Adrenal gland (tissue), 5 donors: ENCODE results near the gene STK39.

Source experiments
- POLR2A ChIP-seq, 2 donors: fragments of 450-650 bp; IDR thresholded peaks; one replicate each; pipeline ENCODE4 v1.6.1; 2017; ENCODE audit warnings: antibody characterized with exemption in 2 of 2, mild to moderate bottlenecking in 2 of 2, moderate library complexity in 1 of 2
- TF ChIP-seq, protein P1 (sequence below), 6 experiments: fragments of 450-650 bp in 4 of 6; fragments of 200-600 bp in 2 of 6; sonication (generic) in 1 of 6; IDR thresholded peaks; 1 replicate in 5 of 6; 2 replicates in 1 of 6; pipeline versions ENCODE4 v1.5.1 to v1.8.0; 2016 to 2021; ENCODE audit warnings: antibody characterized with exemption in 6 of 6, mild to moderate bottlenecking in 2 of 6, moderate library complexity in 1 of 6
- donor health status: DM: no; HTN: no; CAD: no.

DNA sequence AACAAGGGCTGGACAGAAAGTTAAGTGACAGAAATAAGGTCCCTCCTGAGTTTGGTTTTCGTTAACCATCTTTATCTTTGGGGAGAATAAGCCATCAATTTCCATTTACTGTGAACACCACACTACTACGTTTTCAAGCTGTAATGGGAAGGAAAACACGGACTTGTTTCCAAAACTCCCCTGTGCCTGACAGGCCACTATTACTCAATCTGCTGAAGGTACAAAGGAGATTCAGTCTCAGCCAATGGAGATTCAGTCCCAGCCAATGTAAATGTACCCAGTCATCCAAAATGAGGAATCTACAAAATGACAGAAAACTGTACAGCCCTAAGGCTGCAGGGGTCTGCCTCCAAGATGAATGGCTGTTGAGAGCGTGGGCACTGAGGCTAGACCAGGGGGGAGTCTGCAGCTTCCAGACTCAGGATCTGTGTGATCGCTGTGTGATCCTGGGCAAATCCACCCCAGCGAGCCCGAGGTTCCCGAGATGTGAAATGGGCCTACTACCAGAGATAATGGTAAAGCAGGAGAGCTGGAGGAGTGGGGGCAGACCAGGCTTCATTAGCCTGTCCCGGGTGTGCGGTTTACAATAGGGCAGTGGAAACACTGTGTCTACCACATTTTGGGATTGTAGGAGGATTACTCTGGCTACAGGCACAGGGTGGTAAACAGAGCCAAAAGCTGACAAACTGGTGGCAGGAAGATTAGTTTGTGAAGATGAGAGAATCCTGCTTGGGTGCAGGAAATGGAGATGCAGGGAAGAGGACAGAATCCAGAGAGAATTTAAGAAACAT, 284.8 kb downstream of the STK39 start:
- no peak for TF ChIP-seq POLR2A (IDR thresholded peaks at IDR 0.05)
- TF ChIP-seq, protein P1, sequence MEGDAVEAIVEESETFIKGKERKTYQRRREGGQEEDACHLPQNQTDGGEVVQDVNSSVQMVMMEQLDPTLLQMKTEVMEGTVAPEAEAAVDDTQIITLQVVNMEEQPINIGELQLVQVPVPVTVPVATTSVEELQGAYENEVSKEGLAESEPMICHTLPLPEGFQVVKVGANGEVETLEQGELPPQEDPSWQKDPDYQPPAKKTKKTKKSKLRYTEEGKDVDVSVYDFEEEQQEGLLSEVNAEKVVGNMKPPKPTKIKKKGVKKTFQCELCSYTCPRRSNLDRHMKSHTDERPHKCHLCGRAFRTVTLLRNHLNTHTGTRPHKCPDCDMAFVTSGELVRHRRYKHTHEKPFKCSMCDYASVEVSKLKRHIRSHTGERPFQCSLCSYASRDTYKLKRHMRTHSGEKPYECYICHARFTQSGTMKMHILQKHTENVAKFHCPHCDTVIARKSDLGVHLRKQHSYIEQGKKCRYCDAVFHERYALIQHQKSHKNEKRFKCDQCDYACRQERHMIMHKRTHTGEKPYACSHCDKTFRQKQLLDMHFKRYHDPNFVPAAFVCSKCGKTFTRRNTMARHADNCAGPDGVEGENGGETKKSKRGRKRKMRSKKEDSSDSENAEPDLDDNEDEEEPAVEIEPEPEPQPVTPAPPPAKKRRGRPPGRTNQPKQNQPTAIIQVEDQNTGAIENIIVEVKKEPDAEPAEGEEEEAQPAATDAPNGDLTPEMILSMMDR (IDR thresholded peaks at IDR 0.05): no peak
